Measurements from ENCODE around the gene ENDOV. TPM values are rescaled to one million over a fixed set of nuclear protein-coding genes. Genes with fewer than 3 reads are reported as not detected.

ENDOV gene
- total RNA-seq, 8 experiments from 2014 or later, result 15.9 to 36.0 (median 21.3) TPM

- Histone ChIP-seq H3K27ac (no peak overlapping the region), H3K4me1 (replicated peaks in 1 of 2) (peaks cover 0 to 2% of the 10 kb centered on the region in 2 donors), H3K4me3 (no peak overlapping the region)
- WGBS, 10 experiments, result 80 to 100% (median 89%) methylated on average over 1 to 10 of the region's 21 CpGs; no CpG with 5 or more reads in 6 of the 10 experiments
- in situ Hi-C loops (cut with MboI; ENCODE audit: low pct_unique_long_range_greater_than_20kb in 2 of 9, low sequenced_read_pairs in 9 of 9, unreplicated experiment in 9 of 9), result no loop called here
- ATAC-seq (replicated peaks in 6 of 8), result no peak
Observed at GRCh38 chr17:80380555-80381002, 34.4 kb upstream of the ENDOV start.

GRCh38 chr17:80381416-80381923 is 33.5 kb upstream of the ENDOV start:
- peaks cover 0 to 2% of the 10 kb centered on the region in 2 donors for H3K4me1 ChIP-seq (replicated peaks in 1 of 2)
- no peak overlapping the region for H3K4me3 ChIP-seq
- no peak overlapping the region for H3K27ac ChIP-seq
- no peak for ATAC-seq (replicated peaks in 6 of 8)
- in situ Hi-C loops (cut with MboI; ENCODE audit: low pct_unique_long_range_greater_than_20kb in 2 of 9, low sequenced_read_pairs in 9 of 9, unreplicated experiment in 9 of 9), result no loop called here
- 0 to 100% (median 93%) methylated on average over 1 to 12 of the region's 18 CpGs; no CpG with 5 or more reads in 1 of the 10 experiments for WGBS, 10 experiments

- in situ Hi-C loops (cut with MboI; ENCODE audit: low pct_unique_long_range_greater_than_20kb in 2 of 9, low sequenced_read_pairs in 9 of 9, unreplicated experiment in 9 of 9), result no loop called here
- H3K27ac ChIP-seq, result no peak overlapping the region
- WGBS, 10 experiments, result 59 to 100% (median 91%) methylated on average over 1 to 3 of the region's 3 CpGs; no CpG with 5 or more reads in 2 of the 10 experiments
- H3K4me1 ChIP-seq (replicated peaks in 1 of 2), result peaks cover 0 to 2% of the 10 kb centered on the region in 2 donors
- ATAC-seq (replicated peaks in 6 of 8), result no peak
- H3K4me3 ChIP-seq, result no peak overlapping the region
Observed at GRCh38 chr17:80382446-80382845, 32.5 kb upstream of the ENDOV start.

GRCh38 chr17:80382956-80383355 is 32.0 kb upstream of the ENDOV start:
- 40 to 100% (median 85%) methylated on average over 1 to 7 of the region's 8 CpGs; no CpG with 5 or more reads in 1 of the 10 experiments for WGBS, 10 experiments
- no peak overlapping the region for H3K27ac ChIP-seq
- H3K4me1 ChIP-seq (replicated peaks in 1 of 2), result peaks cover 0 to 2% of the 10 kb centered on the region in 2 donors
- ATAC-seq (replicated peaks in 6 of 8), result no peak
- in situ Hi-C loops (cut with MboI; ENCODE audit: low pct_unique_long_range_greater_than_20kb in 2 of 9, low sequenced_read_pairs in 9 of 9, unreplicated experiment in 9 of 9), result no loop called here
- no peak overlapping the region for H3K4me3 ChIP-seq

- Histone ChIP-seq H3K27ac (no peak overlapping the region), H3K4me3 (no peak overlapping the region), H3K4me1 (replicated peaks in 1 of 2) (peaks cover 0 to 2% of the 10 kb centered on the region in 2 donors)
- WGBS, 10 experiments, result 81 to 100% (median 95%) methylated on average over 1 to 22 of the region's 24 CpGs; no CpG with 5 or more reads in 1 of the 10 experiments
- in situ Hi-C loops (cut with MboI; ENCODE audit: low pct_unique_long_range_greater_than_20kb in 2 of 9, low sequenced_read_pairs in 9 of 9, unreplicated experiment in 9 of 9), result no loop called here
- ATAC-seq (replicated peaks in 6 of 8), result peak in 1 of 8 experiments; percentile 17
Observed at GRCh38 chr17:80384078-80384960, 30.6 kb upstream of the ENDOV start.

- no peak for ATAC-seq (replicated peaks in 6 of 8)
- WGBS, 10 experiments, result 0 to 100% (median 92%) methylated on average over 1 to 9 of the region's 9 CpGs; no CpG with 5 or more reads in 4 of the 10 experiments
- Histone ChIP-seq H3K4me3 (no peak overlapping the region), H3K27ac (no peak overlapping the region), H3K4me1 (replicated peaks in 1 of 2) (peaks cover 0 to 2% of the 10 kb centered on the region in 2 donors)
- in situ Hi-C loops (cut with MboI; ENCODE audit: low pct_unique_long_range_greater_than_20kb in 2 of 9, low sequenced_read_pairs in 9 of 9, unreplicated experiment in 9 of 9), result no loop called here
Observed at GRCh38 chr17:80385046-80385445, 29.9 kb upstream of the ENDOV start.

GRCh38 chr17:80386341-80386740 is 28.6 kb upstream of the ENDOV start:
- Histone ChIP-seq H3K4me3 (no peak overlapping the region), H3K4me1 (replicated peaks in 1 of 2) (peaks cover 0 to 2% of the 10 kb centered on the region in 2 donors), H3K27ac (no peak overlapping the region)
- no peak for ATAC-seq (replicated peaks in 6 of 8)
- in situ Hi-C loops (cut with MboI; ENCODE audit: low pct_unique_long_range_greater_than_20kb in 2 of 9, low sequenced_read_pairs in 9 of 9, unreplicated experiment in 9 of 9), result no loop called here
- 80 to 100% (median 96%) methylated on average over 1 to 12 of the region's 14 CpGs; no CpG with 5 or more reads in 4 of the 10 experiments for WGBS, 10 experiments

- no peak for ATAC-seq (replicated peaks in 6 of 8)
- Histone ChIP-seq H3K4me3 (no peak overlapping the region), H3K4me1 (replicated peaks in 1 of 2) (peaks cover 0 to 2% of the 10 kb centered on the region in 2 donors), H3K27ac (no peak overlapping the region)
- in situ Hi-C loops (cut with MboI; ENCODE audit: low pct_unique_long_range_greater_than_20kb in 2 of 9, low sequenced_read_pairs in 9 of 9, unreplicated experiment in 9 of 9), result no loop called here
- WGBS, 10 experiments, result 93 to 100% (median 100%) methylated on average over 1 to 5 of the region's 7 CpGs; no CpG with 5 or more reads in 7 of the 10 experiments
Observed at GRCh38 chr17:80387071-80387470, 27.9 kb upstream of the ENDOV start.

- no peak overlapping the region for H3K4me3 ChIP-seq
- no peak for ATAC-seq (replicated peaks in 6 of 8)
- no peak overlapping the region for H3K27ac ChIP-seq
- peaks cover 0 to 2% of the 10 kb centered on the region in 2 donors for H3K4me1 ChIP-seq (replicated peaks in 1 of 2)
- in situ Hi-C loops (cut with MboI; ENCODE audit: low pct_unique_long_range_greater_than_20kb in 2 of 9, low sequenced_read_pairs in 9 of 9, unreplicated experiment in 9 of 9), result no loop called here
- WGBS, 10 experiments, result 91 to 100% (median 93%) methylated on average over 1 to 9 of the region's 15 CpGs; no CpG with 5 or more reads in 5 of the 10 experiments
Observed at GRCh38 chr17:80388175-80388574, 26.8 kb upstream of the ENDOV start.

- 60 to 100% (median 87%) methylated on average over 1 to 5 of the region's 10 CpGs; no CpG with 5 or more reads in 3 of the 10 experiments for WGBS, 10 experiments
- no peak for ATAC-seq (replicated peaks in 6 of 8)
Observed at GRCh38 chr17:80388601-80389000, 26.4 kb upstream of the ENDOV start.

GRCh38 chr17:80389011-80389995 is 25.7 kb upstream of the ENDOV start:
- in situ Hi-C loops (cut with MboI; ENCODE audit: low pct_unique_long_range_greater_than_20kb in 2 of 9, low sequenced_read_pairs in 9 of 9, unreplicated experiment in 9 of 9), result no loop called here
- peaks cover 0 to 2% of the 10 kb centered on the region in 2 donors for H3K4me1 ChIP-seq (replicated peaks in 1 of 2)
- no peak overlapping the region for H3K4me3 ChIP-seq
- ATAC-seq (replicated peaks in 6 of 8), result peak in 1 of 8 experiments; percentile 66
- 77 to 100% (median 87%) methylated on average over 4 to 14 of the region's 22 CpGs; no CpG with 5 or more reads in 4 of the 10 experiments for WGBS, 10 experiments
- no peak overlapping the region for H3K27ac ChIP-seq

More at GRCh38 chr17:80388601-80389000, 26.4 kb upstream of the ENDOV start:
- H3K4me3 ChIP-seq, result no peak overlapping the region
- in situ Hi-C loops (cut with MboI; ENCODE audit: low pct_unique_long_range_greater_than_20kb in 2 of 9, low sequenced_read_pairs in 9 of 9, unreplicated experiment in 9 of 9), result no loop called here
- H3K4me1 ChIP-seq (replicated peaks in 1 of 2), result peaks cover 0 to 2% of the 10 kb centered on the region in 2 donors
- no peak overlapping the region for H3K27ac ChIP-seq

- no peaks in the 10 kb centered on the region for H3K4me1 ChIP-seq (replicated peaks in 1 of 2)
- no peak overlapping the region for H3K27ac ChIP-seq
- H3K4me3 ChIP-seq, result no peak overlapping the region
- in situ Hi-C loops (cut with MboI; ENCODE audit: low pct_unique_long_range_greater_than_20kb in 2 of 9, low sequenced_read_pairs in 9 of 9, unreplicated experiment in 9 of 9), result no loop called here
- no peak for ATAC-seq (replicated peaks in 6 of 8)
- 60 to 100% (median 87%) methylated on average over 1 to 15 of the region's 15 CpGs for WGBS, 10 experiments
Observed at GRCh38 chr17:80393241-80393890, 21.6 kb upstream of the ENDOV start.
